ENCODE results near the gene KLHDC8A.
A peak's percentile ranks its signal among the peaks of the same experiment; 100 is the strongest.

KLHDC8A gene

GRCh38 chr1:205319081-205320018, 37.4 kb downstream of the KLHDC8A start:
- DNase-seq (ENCODE audit: low spot score) = peak; percentile 34

- DNase-seq (ENCODE audit: low spot score) = no peak
Measured at GRCh38 chr1:205318231-205318991, 38.3 kb downstream of the KLHDC8A start.

GRCh38 chr1:205317311-205317917, 39.3 kb downstream of the KLHDC8A start:
- peak; percentile 52 for DNase-seq (ENCODE audit: low spot score)

GRCh38 chr1:205316161-205316566, 40.6 kb downstream of the KLHDC8A start:
- no peak for DNase-seq (ENCODE audit: low spot score)

- DNase-seq (ENCODE audit: low spot score) = no peak
Measured at GRCh38 chr1:205315008-205315618, 41.6 kb downstream of the KLHDC8A start.

- DNase-seq (ENCODE audit: low spot score) = peak; percentile 80
Measured at GRCh38 chr1:205313563-205314308, 43.0 kb downstream of the KLHDC8A start.

GRCh38 chr1:205312866-205313562, 43.7 kb downstream of the KLHDC8A start:
- DNase-seq (ENCODE audit: low spot score) = no peak

GRCh38 chr1:205310976-205311704, 45.6 kb downstream of the KLHDC8A start:
- no peak for DNase-seq (ENCODE audit: low spot score)

- DNase-seq (ENCODE audit: low spot score) = no peak
Measured at GRCh38 chr1:205309741-205310140, 47.0 kb downstream of the KLHDC8A start.

GRCh38 chr1:205306929-205307566, 49.7 kb downstream of the KLHDC8A start:
- DNase-seq (ENCODE audit: low spot score) = no peak

- DNase-seq (ENCODE audit: low spot score) = no peak
Measured at GRCh38 chr1:205304695-205305070, 52.0 kb downstream of the KLHDC8A start.

GRCh38 chr1:205304046-205304694, 52.6 kb downstream of the KLHDC8A start:
- DNase-seq (ENCODE audit: low spot score) = no peak

- no peak for DNase-seq (ENCODE audit: low spot score)
Measured at GRCh38 chr1:205303247-205303888, 53.4 kb downstream of the KLHDC8A start.

- no peak for DNase-seq (ENCODE audit: low spot score)
Measured at GRCh38 chr1:205301842-205302588, 54.7 kb downstream of the KLHDC8A start.

- no peak for DNase-seq (ENCODE audit: low spot score)
Measured at GRCh38 chr1:205301205-205301821, 55.4 kb downstream of the KLHDC8A start.

GRCh38 chr1:205300149-205300548, 56.6 kb downstream of the KLHDC8A start:
- DNase-seq (ENCODE audit: low spot score) = no peak
